K562 (cell line): ENCODE data around the gene FGGY.

Experiments
- MEF2A ChIP-seq: IDR thresholded peaks from 2 replicates; pipeline ENCODE4 v1.6.1; 2011; ENCODE audit warnings: low read depth, mild to moderate bottlenecking, low read length, moderate library complexity; ENCODE audit not compliant: control insufficient read depth
- SLC30A9 ChIP-seq: fragments of 250-450 bp; sonication (Bioruptor Pico); IDR thresholded peaks from 2 replicates; pipeline ENCODE4 v1.8.0; 2022; ENCODE audit warnings: mild to moderate bottlenecking, moderate library complexity
- SMAD2 ChIP-seq: fragments of 150-350 bp; IDR thresholded peaks from 2 replicates; pipeline ENCODE4 v1.6.1; 2014; ENCODE audit warnings: low read depth, mild to moderate bottlenecking, low read length
- THAP12 ChIP-seq: fragments of 250-450 bp; sonication (Bioruptor Pico); IDR thresholded peaks from 2 replicates; pipeline ENCODE4 v1.9.0; 2021; ENCODE audit warnings: mild to moderate bottlenecking, inconsistent platforms
- TRIM28 ChIP-seq: fragments of 450-650 bp; IDR thresholded peaks from 2 replicates; pipeline ENCODE4 v1.6.1; 2017
- ZBTB26 ChIP-seq: fragments of 450-650 bp; formaldehyde crosslinking; IDR thresholded peaks from 2 replicates; pipeline ENCODE4 v1.4.0; 2022; ENCODE audit warnings: missing genetic modification characterization
- TF ChIP-seq, protein P1 (sequence below): IDR thresholded peaks from 3 replicates; pipeline ENCODE4 v1.6.1; 2011; ENCODE audit warnings: borderline replicate concordance, mild to moderate bottlenecking; ENCODE audit not compliant: insufficient read length, insufficient read depth
- TF ChIP-seq, protein P2 (sequence below), 3 experiments: IDR thresholded peaks in 2 of 3; conservative IDR thresholded peaks in 1 of 3; 2 replicates each; pipeline ENCODE4 v1.5.1; 2011 to 2012; ENCODE audit warnings: low read length in 3 of 3, mild to moderate bottlenecking in 3 of 3, control low read depth in 2 of 3, improper control_type of control experiment in 1 of 3, inconsistent platforms in 1 of 3, low read depth in 1 of 3, mixed read lengths in 1 of 3, moderate library complexity in 1 of 3; ENCODE audit not compliant: insufficient read depth in 2 of 3
- TF ChIP-seq, protein P3 (sequence below): fragments of 200-600 bp; sonication (generic); IDR thresholded peaks from one replicate; pipeline ENCODE4 v1.6.1; 2012; ENCODE audit warnings: mild to moderate bottlenecking, low read depth, low read length, inconsistent platforms

DNA sequence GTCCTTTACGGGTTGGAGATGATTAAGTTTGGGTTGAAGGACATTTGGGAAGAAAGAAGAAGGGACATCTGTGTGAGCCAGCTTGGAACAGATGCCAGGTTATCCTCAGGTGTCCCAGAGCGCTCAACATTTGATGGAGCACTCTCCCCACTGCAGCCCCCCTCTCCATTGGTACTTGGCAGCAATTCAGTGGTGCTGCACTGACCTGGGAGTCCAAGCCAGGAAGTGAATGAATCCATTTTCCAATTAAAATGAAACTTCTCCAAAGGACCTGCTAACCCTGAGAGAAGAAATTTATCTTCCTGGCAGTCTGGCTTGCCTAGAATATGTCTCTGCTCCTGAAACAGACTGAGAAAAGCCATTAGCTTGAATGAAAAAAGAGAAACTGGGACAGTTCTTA, 67.1 kb downstream of the FGGY start:
- TF ChIP-seq, protein P1, sequence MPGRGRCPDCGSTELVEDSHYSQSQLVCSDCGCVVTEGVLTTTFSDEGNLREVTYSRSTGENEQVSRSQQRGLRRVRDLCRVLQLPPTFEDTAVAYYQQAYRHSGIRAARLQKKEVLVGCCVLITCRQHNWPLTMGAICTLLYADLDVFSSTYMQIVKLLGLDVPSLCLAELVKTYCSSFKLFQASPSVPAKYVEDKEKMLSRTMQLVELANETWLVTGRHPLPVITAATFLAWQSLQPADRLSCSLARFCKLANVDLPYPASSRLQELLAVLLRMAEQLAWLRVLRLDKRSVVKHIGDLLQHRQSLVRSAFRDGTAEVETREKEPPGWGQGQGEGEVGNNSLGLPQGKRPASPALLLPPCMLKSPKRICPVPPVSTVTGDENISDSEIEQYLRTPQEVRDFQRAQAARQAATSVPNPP = no peak
- no peak for TF ChIP-seq TRIM28
- TF ChIP-seq THAP12 = no peak
- TF ChIP-seq MEF2A = no peak
- TF ChIP-seq, protein P2, sequence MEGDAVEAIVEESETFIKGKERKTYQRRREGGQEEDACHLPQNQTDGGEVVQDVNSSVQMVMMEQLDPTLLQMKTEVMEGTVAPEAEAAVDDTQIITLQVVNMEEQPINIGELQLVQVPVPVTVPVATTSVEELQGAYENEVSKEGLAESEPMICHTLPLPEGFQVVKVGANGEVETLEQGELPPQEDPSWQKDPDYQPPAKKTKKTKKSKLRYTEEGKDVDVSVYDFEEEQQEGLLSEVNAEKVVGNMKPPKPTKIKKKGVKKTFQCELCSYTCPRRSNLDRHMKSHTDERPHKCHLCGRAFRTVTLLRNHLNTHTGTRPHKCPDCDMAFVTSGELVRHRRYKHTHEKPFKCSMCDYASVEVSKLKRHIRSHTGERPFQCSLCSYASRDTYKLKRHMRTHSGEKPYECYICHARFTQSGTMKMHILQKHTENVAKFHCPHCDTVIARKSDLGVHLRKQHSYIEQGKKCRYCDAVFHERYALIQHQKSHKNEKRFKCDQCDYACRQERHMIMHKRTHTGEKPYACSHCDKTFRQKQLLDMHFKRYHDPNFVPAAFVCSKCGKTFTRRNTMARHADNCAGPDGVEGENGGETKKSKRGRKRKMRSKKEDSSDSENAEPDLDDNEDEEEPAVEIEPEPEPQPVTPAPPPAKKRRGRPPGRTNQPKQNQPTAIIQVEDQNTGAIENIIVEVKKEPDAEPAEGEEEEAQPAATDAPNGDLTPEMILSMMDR (IDR thresholded peaks at IDR 0.05 in 2 of 3, conservative IDR thresholded peaks at IDR 0.05 in 1 of 3; ENCODE audit: insufficient read depth in 2 of 3, low read depth in 1 of 3, low read length in 3 of 3) = no peak
- no peak for TF ChIP-seq ZBTB26 (CRISPR knock-in tag)
- TF ChIP-seq, protein P3, sequence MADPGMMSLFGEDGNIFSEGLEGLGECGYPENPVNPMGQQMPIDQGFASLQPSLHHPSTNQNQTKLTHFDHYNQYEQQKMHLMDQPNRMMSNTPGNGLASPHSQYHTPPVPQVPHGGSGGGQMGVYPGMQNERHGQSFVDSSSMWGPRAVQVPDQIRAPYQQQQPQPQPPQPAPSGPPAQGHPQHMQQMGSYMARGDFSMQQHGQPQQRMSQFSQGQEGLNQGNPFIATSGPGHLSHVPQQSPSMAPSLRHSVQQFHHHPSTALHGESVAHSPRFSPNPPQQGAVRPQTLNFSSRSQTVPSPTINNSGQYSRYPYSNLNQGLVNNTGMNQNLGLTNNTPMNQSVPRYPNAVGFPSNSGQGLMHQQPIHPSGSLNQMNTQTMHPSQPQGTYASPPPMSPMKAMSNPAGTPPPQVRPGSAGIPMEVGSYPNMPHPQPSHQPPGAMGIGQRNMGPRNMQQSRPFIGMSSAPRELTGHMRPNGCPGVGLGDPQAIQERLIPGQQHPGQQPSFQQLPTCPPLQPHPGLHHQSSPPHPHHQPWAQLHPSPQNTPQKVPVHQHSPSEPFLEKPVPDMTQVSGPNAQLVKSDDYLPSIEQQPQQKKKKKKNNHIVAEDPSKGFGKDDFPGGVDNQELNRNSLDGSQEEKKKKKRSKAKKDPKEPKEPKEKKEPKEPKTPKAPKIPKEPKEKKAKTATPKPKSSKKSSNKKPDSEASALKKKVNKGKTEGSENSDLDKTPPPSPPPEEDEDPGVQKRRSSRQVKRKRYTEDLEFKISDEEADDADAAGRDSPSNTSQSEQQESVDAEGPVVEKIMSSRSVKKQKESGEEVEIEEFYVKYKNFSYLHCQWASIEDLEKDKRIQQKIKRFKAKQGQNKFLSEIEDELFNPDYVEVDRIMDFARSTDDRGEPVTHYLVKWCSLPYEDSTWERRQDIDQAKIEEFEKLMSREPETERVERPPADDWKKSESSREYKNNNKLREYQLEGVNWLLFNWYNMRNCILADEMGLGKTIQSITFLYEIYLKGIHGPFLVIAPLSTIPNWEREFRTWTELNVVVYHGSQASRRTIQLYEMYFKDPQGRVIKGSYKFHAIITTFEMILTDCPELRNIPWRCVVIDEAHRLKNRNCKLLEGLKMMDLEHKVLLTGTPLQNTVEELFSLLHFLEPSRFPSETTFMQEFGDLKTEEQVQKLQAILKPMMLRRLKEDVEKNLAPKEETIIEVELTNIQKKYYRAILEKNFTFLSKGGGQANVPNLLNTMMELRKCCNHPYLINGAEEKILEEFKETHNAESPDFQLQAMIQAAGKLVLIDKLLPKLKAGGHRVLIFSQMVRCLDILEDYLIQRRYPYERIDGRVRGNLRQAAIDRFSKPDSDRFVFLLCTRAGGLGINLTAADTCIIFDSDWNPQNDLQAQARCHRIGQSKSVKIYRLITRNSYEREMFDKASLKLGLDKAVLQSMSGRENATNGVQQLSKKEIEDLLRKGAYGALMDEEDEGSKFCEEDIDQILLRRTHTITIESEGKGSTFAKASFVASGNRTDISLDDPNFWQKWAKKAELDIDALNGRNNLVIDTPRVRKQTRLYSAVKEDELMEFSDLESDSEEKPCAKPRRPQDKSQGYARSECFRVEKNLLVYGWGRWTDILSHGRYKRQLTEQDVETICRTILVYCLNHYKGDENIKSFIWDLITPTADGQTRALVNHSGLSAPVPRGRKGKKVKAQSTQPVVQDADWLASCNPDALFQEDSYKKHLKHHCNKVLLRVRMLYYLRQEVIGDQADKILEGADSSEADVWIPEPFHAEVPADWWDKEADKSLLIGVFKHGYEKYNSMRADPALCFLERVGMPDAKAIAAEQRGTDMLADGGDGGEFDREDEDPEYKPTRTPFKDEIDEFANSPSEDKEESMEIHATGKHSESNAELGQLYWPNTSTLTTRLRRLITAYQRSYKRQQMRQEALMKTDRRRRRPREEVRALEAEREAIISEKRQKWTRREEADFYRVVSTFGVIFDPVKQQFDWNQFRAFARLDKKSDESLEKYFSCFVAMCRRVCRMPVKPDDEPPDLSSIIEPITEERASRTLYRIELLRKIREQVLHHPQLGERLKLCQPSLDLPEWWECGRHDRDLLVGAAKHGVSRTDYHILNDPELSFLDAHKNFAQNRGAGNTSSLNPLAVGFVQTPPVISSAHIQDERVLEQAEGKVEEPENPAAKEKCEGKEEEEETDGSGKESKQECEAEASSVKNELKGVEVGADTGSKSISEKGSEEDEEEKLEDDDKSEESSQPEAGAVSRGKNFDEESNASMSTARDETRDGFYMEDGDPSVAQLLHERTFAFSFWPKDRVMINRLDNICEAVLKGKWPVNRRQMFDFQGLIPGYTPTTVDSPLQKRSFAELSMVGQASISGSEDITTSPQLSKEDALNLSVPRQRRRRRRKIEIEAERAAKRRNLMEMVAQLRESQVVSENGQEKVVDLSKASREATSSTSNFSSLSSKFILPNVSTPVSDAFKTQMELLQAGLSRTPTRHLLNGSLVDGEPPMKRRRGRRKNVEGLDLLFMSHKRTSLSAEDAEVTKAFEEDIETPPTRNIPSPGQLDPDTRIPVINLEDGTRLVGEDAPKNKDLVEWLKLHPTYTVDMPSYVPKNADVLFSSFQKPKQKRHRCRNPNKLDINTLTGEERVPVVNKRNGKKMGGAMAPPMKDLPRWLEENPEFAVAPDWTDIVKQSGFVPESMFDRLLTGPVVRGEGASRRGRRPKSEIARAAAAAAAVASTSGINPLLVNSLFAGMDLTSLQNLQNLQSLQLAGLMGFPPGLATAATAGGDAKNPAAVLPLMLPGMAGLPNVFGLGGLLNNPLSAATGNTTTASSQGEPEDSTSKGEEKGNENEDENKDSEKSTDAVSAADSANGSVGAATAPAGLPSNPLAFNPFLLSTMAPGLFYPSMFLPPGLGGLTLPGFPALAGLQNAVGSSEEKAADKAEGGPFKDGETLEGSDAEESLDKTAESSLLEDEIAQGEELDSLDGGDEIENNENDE = no peak
- TF ChIP-seq SLC30A9 = no peak
- TF ChIP-seq SMAD2 = no peak
